Urothelium cell line (cell line): Measurements from ENCODE around the gene CLIC4.
"Not testable (repeated sequence)": the region's sequence is repeated elsewhere in the genome, so short reads cannot be mapped to it uniquely, and the experiment has no call there.

Source experiments
- DNase-seq: peaks from one replicate; pipeline ENCODE4 v3.0.0; 2011; ENCODE audit warnings: low spot score, mixed read lengths
- FAIRE-seq: peaks from 2 replicates; lab custom pipeline; 2011; peaks lifted over from hg19 to GRCh38; lab: Jason Lieb, UNC

CLIC4 gene

GRCh38 chr1:24717887-24718650 lies 27.2 kb upstream of the CLIC4 start:
- DNase-seq = no peak
- no peak for FAIRE-seq

DNA sequence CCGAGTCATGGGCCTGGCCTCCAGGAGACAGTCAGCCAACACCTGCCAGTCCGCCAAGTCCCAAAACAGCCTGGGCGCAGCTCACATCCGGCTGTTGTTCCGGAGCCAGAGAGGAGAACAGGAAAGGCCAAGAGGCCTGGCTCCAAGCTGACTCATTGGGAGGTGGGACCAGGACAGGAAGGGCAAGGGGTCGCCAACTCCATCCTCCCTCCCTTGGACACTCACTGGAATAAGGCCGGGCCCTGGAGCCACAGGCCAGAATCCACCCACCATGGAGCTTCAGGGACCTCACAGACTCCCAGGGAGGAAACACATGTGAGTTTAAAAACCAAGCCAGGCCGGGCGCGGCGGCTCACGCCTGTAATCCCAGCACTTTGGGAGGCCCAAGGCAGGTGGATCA lies 25.1 kb upstream of the CLIC4 start:
- peak; percentile 5 for FAIRE-seq

DNA sequence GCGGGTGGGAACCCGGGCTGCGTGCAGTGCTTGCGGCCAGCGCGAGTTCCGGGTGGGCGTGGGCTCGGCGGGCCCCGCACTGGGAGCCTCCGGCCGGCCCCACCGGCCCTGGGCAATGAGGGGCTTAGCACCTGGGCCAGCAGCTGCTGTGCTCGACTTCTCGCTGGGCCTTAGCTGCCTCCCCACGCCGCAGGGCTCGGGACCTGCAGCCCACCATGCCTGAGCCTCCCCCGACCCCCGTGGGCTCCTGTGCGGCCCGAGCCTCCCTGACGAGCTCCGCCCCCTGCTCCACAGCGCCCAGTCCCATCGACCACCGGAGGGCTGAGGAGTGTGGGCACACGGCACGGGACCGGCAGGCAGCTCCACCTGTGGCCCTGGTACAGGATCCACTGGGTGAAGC lies 23.7 kb upstream of the CLIC4 start:
- FAIRE-seq (no peak), DNase-seq (no peak)

More for the DNA sequence above, 25.1 kb upstream of the CLIC4 start:
- DNase-seq = peak; percentile 52

- not testable (repeated sequence) for FAIRE-seq, DNase-seq
Observed at GRCh38 chr1:24722073-24723035, 22.9 kb upstream of the CLIC4 start.

DNA sequence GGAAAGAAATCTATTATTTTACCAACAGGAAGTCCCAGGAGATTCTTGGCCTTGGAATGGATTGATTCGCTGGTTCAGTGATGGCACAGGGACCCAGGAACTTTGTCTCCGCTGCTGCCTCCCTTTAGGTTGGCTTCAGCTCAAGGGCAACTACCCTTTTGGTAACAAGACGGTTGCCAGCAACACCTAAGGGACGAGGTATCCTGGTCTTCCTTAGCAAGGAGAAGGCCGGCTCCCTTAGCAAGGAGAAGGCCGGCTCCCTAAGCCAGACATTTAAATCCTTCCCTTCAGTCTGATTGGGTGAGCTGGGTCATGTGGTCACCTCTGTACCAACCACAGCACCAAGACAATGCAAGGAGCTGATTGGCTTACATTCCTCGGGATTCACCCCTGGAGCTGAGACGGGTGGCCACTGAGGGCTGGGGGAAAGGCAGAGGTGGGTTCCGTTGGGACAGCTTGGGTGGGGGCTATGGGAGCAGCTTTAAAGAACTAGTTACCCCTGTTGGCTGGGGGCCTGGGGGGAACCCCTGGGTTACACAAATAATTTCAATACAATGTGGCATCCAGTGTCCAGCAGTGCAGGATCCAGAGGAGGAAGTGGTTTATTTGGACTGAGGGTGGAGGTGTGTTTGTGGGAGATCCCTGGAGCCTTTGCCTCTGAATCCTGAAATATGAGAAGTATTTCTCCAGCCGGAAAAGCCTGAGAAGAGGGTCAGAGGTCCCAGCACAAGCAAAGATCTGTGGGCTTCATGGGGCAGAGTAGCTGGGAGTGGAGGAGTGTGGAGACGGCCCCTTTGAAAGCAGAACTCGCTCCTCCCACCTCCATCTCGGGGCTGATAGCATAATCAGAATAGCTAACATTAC lies 20.7 kb upstream of the CLIC4 start:
- DNase-seq = peak; percentile 77
- no peak for FAIRE-seq

DNA sequence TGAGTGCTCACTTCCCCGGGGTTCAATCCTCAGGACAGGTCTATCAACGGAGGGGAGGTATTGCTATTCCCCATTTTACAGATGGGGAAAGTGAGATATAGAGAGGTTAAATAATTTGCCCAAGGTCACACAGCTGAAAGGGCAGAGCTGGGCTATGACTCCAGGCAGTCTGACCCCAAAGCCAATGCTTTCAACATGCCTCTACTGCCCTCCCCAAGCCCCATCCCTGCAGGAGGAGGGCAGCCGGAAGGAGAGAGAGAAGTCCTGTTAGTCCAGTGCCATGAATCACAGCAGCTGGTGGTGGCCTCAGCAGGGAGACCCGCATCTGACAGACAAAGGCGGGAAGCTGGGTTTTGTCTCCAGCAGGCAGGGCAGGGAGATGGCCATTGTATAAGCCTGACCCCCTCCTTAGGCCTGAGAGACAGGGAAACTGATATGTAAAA lies 20.0 kb upstream of the CLIC4 start:
- FAIRE-seq (no peak), DNase-seq (no peak)

DNA sequence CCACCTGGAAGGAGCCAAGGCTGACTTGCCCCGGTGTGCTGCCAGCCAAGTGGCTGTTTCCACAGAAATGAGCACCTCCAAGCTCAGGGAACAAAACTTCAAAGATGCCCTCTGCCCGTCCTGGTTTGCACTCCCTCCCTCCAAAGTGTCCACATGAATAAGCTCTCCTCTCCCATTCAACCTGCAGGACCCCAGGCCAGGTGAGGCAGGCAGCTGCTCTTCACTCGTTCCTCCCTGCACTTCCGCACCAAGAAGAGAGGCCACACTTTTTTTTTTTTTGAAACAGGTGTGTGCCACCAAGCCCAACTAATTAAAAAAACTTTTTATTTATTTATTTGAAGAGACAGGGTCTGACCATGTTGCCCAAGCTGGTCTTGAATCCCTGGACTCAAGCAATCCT lies 18.5 kb upstream of the CLIC4 start:
- no peak for DNase-seq
- no peak for FAIRE-seq

- peak; percentile 64 for DNase-seq
- no peak for FAIRE-seq
Observed at GRCh38 chr1:24727501-24728216, 17.6 kb upstream of the CLIC4 start.

DNA sequence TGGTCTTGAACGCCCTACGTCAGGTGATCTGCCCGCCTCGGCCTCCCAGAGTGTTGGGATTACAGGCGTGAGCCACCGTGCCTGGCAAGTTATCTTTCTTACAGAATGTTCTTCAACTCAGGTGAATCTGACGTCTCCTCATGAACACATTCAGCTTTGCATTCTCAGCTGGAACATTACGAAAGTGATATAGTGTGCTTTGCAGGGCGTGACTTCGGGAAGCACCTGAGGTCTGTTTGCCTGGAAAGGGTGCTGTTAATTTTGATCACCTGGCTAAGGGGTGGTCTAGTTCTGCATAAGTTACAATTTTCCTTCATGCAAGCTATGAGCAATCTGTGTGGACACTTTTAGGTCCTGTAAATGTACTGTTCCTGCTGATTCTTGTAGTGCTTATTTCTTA lies 16.3 kb upstream of the CLIC4 start:
- DNase-seq (no peak), FAIRE-seq (no peak)

- no peak for DNase-seq
- no peak for FAIRE-seq
Observed at GRCh38 chr1:24732186-24732885, 12.9 kb upstream of the CLIC4 start.

GRCh38 chr1:24733342-24733741 lies 11.9 kb upstream of the CLIC4 start:
- FAIRE-seq = not testable (repeated sequence)

GRCh38 chr1:24735156-24735508 lies 10.1 kb upstream of the CLIC4 start:
- no peak for DNase-seq
- FAIRE-seq = no peak

More at GRCh38 chr1:24733342-24733741, 11.9 kb upstream of the CLIC4 start:
- DNase-seq = not testable (repeated sequence)

GRCh38 chr1:24735509-24736375 lies 9.5 kb upstream of the CLIC4 start:
- FAIRE-seq = no peak
- no peak for DNase-seq

DNA sequence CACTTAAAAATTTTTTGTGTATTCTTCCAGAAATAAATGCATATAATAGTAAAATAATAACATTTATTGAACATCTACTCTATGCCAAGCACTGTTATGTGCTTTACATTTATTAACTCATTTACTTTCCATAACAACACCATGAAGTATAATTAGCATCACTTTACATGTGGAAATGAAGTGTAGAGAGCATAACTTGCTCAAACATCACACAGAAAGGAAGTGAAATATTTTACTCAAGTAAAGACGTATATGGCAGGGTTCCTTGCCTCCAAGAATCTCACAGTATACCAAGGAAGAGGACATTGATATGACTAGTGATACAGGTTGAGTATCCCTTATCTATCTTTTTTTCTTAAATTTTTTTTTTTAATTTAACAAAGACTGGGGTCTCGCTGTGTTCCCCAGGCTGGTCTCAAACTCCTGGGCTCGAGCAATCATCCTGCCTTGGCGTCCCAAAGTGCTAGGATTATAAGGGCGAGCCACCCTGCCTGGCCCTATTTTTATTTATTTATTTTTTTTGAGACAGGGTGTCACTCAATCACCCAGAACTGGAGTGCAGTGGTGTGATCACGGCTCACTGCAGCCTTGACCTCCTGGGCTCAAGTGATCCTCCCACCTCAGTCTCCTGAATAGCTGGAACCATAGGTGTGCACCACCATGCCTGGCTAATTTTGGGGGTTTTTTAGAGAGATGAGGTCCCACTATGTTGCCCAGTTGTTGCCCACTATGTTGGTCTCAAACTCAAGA lies 7.7 kb upstream of the CLIC4 start:
- DNase-seq (no peak), FAIRE-seq (no peak)

- FAIRE-seq = no peak
- DNase-seq = no peak
Observed at GRCh38 chr1:24739241-24739640, 6.0 kb upstream of the CLIC4 start.

- FAIRE-seq = no peak
- DNase-seq = no peak
Observed at GRCh38 chr1:24742090-24742938, 2.9 kb upstream of the CLIC4 start.
